ENCODE results near the gene COL7A1.
A peak's percentile ranks its signal among the peaks of the same experiment; 100 is the strongest.
"Not testable (repeated sequence)": the region's sequence is repeated elsewhere in the genome, so short reads cannot be mapped to it uniquely, and the experiment has no call there.

Gene COL7A1

DNA sequence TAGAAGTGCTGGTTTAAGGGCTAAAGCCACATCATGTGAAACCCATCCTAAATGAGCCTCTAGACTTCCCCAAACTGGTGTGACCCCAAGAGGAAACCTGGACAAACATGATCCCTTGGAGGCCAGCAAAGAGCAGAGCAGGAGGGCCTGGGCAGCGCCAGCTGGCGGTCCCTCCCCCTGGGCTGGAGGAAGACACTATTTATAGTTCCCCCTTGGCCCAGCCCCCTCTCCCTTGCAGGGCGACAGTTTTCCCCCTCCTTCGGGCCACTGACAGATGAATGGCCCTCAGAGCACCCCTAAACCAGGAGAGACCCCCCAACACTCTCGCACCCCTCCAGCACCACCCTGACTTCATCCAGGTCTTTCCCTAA lies 34.5 kb downstream of the COL7A1 start:
- DNase-seq, result no peak

DNA sequence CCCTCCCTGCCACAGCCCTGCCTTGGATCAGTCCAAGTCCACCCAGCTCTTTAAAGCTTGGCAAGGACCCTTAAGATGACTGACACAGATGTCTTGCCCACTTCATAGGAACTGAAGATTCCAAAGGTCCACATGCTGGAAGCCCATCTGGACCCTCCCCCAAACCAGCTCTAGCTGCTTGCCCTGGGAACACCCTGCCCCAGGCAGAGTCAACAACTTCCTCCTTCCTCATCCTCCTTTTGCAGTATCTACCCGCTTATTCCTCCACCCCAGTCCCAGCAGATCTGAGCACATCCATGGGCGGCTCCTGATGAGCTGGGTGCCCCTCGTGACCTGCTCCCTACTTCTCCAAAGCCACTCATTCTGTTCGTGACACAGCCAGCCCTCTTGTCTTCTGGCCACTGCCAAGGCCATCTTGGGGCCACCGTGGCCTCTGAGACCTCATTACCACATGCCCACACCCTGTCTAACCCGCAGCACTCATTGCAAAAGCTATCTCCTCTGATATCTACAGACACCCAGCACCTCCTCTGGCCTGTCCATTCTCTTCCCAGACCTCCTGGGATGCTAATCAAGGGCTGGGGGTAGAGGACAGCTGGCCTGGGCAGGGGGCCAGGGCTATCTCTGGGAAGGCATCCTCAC lies 36.5 kb downstream of the COL7A1 start:
- no peak for DNase-seq

DNA sequence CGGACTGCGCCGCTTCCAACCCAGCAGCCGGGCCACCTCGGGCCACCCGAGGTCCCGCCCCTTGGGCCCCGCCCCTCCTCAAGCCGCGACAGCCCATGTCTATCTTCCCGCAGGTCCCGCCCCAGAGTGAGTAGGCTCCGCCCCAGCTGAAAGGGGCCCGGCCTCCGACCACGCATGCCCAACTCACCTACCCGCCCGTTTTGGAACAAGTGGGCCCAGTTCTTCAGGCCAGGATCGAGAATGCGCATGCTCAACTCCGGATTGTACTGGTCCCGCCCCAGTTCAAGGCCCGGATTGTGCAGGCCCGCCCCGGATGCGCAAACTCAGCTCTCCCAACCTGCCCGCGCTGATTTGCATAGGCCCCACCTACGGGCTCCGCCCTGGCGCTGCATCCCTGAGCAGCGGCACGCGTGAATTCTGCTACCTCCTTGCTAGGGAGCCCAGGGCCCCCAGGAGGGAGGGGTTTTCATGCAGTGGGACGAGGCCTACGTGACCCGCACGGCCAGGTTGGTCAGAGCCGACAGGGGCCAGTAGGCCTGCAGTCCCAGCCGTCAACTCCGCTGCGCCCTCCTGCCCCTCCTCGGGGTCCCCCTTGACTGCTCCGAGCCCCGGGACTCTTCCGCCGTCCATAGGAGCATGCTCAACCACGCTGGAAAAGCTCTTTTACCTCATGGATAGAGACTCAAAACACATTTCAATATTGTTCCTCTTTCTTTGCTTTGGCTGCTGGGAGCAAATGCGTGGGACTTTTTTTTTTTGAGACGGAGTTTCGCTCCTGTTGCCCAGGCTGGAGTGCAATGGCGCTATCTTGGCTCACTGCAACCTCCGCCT lies 38.1 kb downstream of the COL7A1 start, which contains the start of gene PFKFB4:
TSS of gene PFKFB4 (minus strand) at position 8 of the 831 bp plus-strand sequence. CDS start 26 bp downstream, outside the sequence.
- peak; percentile 99 to 100 for DNase-seq

GRCh38 chr3:48555949-48556795 lies 39.0 kb downstream of the COL7A1 start:
- DNase-seq, result peak in 1 of 2 donors; percentile 22

- no peak for DNase-seq
Measured at GRCh38 chr3:48555231-48555948, 39.7 kb downstream of the COL7A1 start.

GRCh38 chr3:48553886-48554845 lies 41.0 kb downstream of the COL7A1 start:
- DNase-seq, result no peak

- no peak for DNase-seq
Measured at GRCh38 chr3:48553361-48553760, 41.8 kb downstream of the COL7A1 start.

DNA sequence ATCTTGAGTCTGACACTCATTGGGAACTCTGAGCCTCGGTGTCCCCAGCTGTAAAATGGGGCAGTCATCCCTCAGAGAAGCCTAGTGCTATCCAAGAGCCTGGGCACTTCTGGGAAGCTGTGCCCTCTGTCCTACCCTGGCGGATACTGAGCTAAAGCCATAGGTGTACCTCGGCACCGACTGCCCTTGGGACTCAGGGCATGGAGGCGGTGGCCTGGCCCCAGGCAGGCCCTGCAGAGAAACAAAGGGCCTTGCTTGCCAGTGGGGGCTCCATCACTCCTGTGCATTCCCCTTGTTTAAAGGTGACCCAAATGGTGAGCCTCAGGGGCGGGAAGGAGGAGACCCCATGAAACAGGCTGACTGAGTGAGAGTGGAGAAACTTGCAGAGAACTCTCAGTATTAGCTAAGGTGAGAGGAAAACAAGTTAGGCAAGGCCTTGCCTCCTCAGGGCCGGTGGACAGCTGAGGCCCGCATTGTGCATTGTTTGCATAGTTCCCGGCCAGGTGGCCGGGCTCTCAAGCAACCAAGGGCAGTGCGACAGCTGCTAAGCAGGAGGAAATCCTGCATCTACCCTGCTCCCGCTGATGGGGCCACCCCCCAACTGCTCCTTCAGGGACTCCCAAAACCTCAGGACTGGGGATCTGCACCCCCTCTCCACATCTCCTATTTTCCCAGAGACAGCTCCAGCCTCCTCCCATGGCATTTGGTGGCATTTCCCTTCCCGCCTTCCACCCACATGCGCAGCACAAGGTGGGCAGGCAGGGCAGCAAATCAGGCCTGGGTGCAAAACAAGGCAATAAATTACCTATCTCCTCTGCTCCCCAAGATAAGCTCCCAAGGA lies 42.8 kb downstream of the COL7A1 start:
- DNase-seq, result no peak

DNA sequence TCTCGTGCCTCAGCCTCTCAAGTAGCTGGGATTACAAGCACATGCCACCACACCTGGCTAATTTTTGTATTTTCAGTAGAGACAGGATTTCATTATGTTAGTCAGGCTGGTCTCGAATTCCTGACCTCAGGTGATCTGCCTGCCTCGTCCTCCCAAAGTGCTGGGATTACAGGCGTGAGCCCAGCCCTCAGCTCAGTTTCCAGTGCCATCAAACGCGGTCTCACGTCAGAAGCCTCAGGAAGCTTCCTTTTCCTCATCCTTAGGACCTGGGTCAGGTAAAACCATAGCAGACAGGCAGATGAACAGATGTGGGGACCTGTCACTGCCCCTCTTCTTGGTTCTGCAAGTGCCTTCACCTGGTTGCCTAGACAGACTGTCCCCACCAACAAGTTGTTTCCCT lies 43.5 kb downstream of the COL7A1 start:
- DNase-seq, result not testable (repeated sequence)

DNA sequence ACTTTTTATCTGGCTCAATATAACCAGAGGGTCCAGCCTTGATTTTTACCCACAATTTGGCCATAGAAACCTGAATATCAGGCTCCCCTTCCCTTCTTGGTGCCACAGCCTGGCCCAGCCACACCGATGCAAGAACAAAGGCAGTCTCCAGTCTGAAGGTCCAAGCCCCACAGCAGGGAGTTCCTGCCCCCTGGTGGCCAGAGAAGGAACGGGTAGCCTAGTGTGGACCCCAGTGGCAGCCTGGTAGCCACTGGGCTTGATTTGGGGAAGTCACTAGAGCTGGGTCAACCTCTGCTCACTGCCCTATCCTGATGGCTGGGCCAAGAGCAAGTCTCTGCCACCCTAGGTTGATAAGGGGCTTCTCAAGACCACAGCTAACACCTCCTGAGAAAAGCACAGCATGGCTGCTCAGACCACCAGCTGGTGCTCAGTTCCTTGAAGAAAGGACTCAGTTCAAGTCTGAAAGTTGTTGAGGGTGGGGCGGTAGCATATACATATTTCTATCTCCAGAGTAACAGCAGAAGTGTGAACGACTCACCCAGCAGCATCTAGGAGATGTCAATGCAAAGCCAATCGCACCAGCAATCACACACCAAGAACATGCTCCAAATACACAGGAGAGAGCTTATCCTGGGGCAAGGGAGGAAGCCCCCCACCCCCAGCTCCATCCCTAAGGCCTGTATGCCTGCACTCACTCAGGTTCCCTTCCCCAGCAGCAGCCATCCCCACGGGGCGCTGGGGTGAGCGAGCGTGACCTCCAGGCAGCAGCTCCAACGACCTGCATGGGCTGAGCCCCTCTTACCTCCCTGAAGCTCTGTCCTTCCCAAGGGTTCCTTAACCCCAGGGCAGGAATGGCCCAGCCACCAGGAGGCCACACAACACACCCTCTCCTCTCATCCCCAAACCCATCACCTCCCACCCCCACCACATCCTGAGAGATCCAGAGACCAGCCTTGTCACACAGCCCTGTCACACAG lies 46.1 kb downstream of the COL7A1 start:
- peak; percentile 90 to 91 for DNase-seq

- no peak for DNase-seq
Measured at GRCh38 chr3:48548126-48548525, 47.0 kb downstream of the COL7A1 start.

DNA sequence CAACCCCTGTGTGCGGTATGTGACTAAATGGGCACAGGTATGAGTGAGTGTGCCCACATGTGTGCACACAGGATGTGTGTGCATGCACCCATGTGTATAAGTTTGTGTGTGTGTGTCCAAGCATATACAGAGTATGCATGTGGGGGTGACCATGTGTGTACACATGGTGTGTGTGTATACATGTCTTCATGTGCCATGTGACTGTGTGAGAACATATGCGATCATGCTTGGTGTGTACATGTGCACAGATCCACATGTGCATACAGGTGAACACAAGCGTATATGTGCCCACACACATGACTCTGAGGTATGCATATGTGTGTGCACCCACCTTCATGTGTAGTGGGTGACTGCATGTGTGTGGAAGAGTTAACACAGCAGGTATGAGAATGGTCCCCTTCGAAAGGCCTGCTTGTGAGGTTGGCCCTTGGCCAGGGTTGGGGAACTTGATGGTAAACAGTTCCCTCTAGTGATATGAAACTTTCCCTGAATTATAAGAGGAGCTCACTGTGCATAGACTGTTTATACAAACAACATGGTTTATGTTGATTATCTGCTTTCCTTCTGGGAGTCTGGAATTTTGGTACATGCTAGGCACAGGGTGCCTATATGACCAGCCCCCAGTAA lies 48.8 kb downstream of the COL7A1 start:
- DNase-seq, result no peak

DNA sequence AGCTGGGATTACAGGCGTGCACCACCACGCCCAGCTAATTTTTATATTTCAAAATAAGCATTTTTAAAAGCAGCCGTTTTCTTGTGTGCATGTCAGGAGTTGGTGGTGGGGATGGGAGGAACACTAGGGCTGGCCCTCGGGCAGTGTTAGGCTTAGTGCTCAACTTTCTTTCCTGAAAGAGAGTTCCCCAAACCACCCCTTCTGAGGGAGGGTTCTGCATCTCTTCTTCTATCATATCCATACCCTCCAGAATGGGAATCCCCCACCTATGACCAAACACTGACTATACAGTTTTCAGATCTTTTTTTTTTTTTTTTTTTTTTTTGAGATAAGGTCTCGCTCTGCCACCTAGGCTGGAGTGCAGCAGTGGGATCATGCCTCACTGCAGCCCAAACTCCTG lies 51.0 kb downstream of the COL7A1 start:
- DNase-seq, result no peak

- DNase-seq, result no peak
Measured at GRCh38 chr3:48543271-48543866, 51.8 kb downstream of the COL7A1 start.

- no peak for DNase-seq
Measured at GRCh38 chr3:48538451-48538850, 56.7 kb downstream of the COL7A1 start.

DNA sequence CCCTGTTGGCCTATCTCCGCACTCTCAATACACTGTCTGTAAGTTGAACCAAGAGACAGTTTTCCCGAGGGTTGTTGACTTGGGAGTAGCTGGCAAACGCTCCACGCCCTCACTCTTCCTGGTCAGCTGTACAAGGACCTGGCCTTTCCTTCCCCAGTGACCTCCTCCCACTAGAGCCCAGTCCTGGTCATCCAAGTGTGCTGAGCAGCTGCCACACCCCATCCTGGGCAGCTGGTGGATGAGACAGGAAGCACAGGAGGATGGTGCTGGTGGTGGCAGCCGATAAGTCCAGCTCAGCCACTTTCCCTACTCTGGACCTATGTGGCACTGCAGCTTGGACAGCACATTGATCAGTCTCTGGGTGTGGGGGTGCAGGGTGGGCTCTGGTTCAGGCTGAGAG lies 58.3 kb downstream of the COL7A1 start:
- no peak for DNase-seq

- no peak for DNase-seq
Measured at GRCh38 chr3:48536116-48536515, 59.0 kb downstream of the COL7A1 start.

- DNase-seq, result no peak
Measured at GRCh38 chr3:48535578-48535977, 59.6 kb downstream of the COL7A1 start.

All from stimulated activated CD4-positive, alpha-beta T cell treated with anti-CD3 and anti-CD28 coated beads, Interleukin-2, amount 100 ng/mL, for 24 hours (primary cell).